BJ (cell line): ENCODE results near the gene GOT1. TPM values are rescaled to one million over a fixed set of nuclear protein-coding genes. Genes with fewer than 3 reads are reported as not detected.
A peak's percentile ranks its signal among the peaks of the same experiment; 100 is the strongest.

Source experiments
- CTCF ChIA-PET: fragments of 350-600 bp; formaldehyde crosslinking; extraction: SDS; loops from one replicate; lab custom pipeline; 2021; ENCODE audit warnings: antibody characterized with exemption, inconsistent platforms; lab: Yijun Ruan, JAX
- POLR2A ChIA-PET: fragments of 300-600 bp; sonication (Branson Sonifier 250); formaldehyde crosslinking; extraction: SDS; loops from one replicate; lab custom pipeline; 2021; ENCODE audit warnings: antibody characterized with exemption; lab: Charles Lee
- DNase-seq: peaks from one replicate; pipeline ENCODE4 v3.0.0-alpha.2; 2011; ENCODE audit warnings: low read depth
- H3K27me3 ChIP-seq: 2 replicates; pipeline ENCODE4 v1.6.0; 2011; ENCODE audit warnings: low read length; ENCODE audit not compliant: control insufficient read depth, insufficient read depth
- H3K36me3 ChIP-seq: 2 replicates; pipeline ENCODE4 v1.5.1; 2011; ENCODE audit warnings: low read length; ENCODE audit not compliant: control insufficient read depth, insufficient read depth
- H3K4me3 ChIP-seq: 2 replicates; pipeline ENCODE4 v1.5.1; 2011; ENCODE audit warnings: low read depth, mild to moderate bottlenecking, control low read depth, low read length
- polyA minus RNA-seq: library from RNA; depleted of rRNA, polyadenylated mRNA; stranded (reverse); fragments of >200 nt; gene quantifications from 2 replicates; pipeline ENCODE4 v1.2.3, GENCODE V29; 2011; rRNA and poly(A)+ RNA removed
- polyA plus RNA-seq: library from polyadenylated mRNA; depleted of rRNA; stranded (reverse); fragments of >200 nt; gene quantifications from 2 replicates; pipeline ENCODE4 v1.2.3, GENCODE V29; 2011; rRNA removed
- TF ChIP-seq, protein P1 (sequence below): IDR thresholded peaks from 2 replicates; pipeline ENCODE4 v1.5.1; 2011; ENCODE audit warnings: low read depth, mild to moderate bottlenecking, control low read depth, inconsistent platforms, low read length, moderate library complexity; ENCODE audit not compliant: insufficient read depth

GOT1 gene
- polyA plus RNA-seq, result 41.4 and 53.3 TPM in 2 replicates
- polyA minus RNA-seq, result 19.0 and 30.5 TPM in 2 replicates

DNA sequence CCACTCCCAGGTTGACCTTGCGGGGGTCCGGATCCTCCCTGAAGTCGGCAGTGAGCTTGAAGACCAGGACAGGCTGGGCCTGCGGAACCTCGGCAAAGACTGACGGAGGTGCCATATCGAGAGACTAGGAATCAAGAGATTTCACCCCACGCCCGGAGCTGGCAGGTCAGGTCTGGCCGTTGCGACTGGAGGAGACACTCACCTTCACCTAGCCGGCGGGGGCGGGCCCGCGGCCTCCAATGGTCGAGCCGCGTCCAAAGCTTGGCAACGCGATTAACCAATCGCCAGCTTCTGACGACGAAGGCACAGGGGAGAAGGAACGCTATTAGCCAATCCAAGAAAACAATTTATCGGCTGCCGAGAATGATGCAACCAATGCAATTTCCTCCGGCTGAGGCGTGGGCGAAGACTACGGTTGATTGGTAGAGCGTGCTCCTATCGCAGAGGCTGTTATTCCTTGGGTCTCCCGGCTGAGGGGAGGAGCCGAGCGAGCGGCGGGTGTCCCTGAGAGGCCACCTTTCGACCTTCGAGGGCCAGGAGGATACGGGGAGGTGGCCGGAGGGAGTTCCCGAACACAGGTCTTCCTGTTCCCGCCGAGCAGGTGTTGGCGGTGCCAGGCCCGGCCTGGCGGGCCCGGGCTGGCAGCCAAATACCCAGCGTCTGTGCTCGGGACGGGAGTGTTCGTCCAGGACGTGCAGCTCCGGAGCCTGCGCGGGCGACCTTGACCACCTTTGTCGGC, at the start of gene GOT1:
TSS of gene GOT1 (minus strand) at position 174 of the 739 bp plus-strand sequence. CDS start at position 115, 59 bp downstream.
- DNase-seq, result peak; percentile 99
- Histone ChIP-seq H3K27me3 (no peaks in the 10 kb centered on the region), H3K4me3 (peak within 1 kb of the TSS; percentile 81), H3K36me3 (0 out of 2 replicates have a peak, but pooled peaks cover 2% of the 10 kb centered on the region)
- TF ChIP-seq, protein P1, sequence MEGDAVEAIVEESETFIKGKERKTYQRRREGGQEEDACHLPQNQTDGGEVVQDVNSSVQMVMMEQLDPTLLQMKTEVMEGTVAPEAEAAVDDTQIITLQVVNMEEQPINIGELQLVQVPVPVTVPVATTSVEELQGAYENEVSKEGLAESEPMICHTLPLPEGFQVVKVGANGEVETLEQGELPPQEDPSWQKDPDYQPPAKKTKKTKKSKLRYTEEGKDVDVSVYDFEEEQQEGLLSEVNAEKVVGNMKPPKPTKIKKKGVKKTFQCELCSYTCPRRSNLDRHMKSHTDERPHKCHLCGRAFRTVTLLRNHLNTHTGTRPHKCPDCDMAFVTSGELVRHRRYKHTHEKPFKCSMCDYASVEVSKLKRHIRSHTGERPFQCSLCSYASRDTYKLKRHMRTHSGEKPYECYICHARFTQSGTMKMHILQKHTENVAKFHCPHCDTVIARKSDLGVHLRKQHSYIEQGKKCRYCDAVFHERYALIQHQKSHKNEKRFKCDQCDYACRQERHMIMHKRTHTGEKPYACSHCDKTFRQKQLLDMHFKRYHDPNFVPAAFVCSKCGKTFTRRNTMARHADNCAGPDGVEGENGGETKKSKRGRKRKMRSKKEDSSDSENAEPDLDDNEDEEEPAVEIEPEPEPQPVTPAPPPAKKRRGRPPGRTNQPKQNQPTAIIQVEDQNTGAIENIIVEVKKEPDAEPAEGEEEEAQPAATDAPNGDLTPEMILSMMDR, result no peak
- ChIA-PET POLR2A (no interaction called here), CTCF (interaction anchor here (0.6 to 2.9 kb wide), 6 partner anchors 19 to 1429 kb away, joined by 3 to 17 read pairs (median 4); no protein-coding TSS in a partner anchor)

DNA sequence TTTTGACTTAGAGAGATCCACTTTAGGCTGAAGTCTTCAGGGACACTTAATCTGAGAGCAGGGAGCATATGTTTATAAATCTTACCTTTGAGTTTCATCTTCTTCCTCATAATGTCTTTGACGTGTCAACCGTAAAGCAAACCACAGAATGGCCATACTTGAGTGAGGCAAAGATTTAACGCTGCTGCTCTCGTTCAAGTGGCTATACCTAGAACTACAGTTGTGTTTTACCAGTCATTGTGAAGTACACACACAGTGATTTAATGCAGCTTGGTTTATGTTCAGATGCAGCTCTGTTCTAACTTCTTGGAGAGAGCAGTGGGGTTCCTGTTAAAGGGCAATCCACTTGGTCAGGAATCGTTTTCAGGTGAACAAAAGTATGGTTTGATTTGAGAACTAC, 39.9 kb upstream of the GOT1 start:
- H3K27me3 ChIP-seq, result peaks cover 2% of the 10 kb centered on the region
- CTCF ChIA-PET, result no interaction called here

DNA sequence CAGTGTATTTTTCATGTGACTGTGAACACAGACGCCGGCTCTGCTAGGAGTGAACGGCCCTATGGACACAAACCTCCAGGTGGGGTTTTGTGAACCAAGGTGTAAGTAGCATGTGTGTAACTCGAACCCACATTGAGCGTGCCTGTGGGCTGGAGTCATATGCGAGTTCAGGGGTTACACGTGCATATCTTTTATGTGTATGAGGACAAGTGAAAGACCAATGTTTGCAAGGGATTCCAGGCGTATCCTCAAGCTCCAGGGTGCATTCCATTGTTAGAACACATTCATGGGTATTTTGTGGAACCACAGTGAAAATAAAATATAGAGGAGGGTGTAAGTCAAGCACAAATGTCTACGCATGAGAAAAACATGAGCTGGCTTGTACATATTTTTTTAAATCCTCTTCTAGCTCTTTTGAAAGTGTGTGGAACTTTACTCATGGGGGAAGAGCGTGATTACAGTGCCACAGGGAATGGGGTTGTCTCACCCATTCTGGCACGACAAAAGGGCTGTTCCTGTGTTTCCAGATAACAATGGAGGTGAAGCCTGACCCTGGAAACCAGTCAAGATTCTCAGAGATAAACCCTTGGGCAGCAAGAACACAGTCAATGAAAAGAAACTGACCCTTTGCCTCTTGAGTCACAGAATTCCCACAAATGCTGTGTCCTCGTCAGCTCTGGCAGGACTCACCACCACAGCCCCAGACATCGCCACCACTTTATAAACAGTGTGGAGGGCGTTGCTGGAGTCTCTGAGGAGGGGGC, 37.0 kb upstream of the GOT1 start:
- H3K4me3 ChIP-seq, result no peak overlapping the region
- POLR2A ChIA-PET, result no interaction called here
- no peaks in the 10 kb centered on the region for H3K36me3 ChIP-seq
- TF ChIP-seq, protein P1, result no peak
- CTCF ChIA-PET, result interaction anchor here (1.8 kb wide), 1 partner anchor 15 kb away, joined by 4 read pairs; no protein-coding TSS in a partner anchor
- peaks cover 2% of the 10 kb centered on the region for H3K27me3 ChIP-seq
- no peak for DNase-seq

More for the DNA sequence above, 39.9 kb upstream of the GOT1 start:
- POLR2A ChIA-PET, result no interaction called here
- TF ChIP-seq, protein P1, result no peak
- Histone ChIP-seq H3K36me3 (no peaks in the 10 kb centered on the region), H3K4me3 (no peak overlapping the region)
- DNase-seq, result no peak

DNA sequence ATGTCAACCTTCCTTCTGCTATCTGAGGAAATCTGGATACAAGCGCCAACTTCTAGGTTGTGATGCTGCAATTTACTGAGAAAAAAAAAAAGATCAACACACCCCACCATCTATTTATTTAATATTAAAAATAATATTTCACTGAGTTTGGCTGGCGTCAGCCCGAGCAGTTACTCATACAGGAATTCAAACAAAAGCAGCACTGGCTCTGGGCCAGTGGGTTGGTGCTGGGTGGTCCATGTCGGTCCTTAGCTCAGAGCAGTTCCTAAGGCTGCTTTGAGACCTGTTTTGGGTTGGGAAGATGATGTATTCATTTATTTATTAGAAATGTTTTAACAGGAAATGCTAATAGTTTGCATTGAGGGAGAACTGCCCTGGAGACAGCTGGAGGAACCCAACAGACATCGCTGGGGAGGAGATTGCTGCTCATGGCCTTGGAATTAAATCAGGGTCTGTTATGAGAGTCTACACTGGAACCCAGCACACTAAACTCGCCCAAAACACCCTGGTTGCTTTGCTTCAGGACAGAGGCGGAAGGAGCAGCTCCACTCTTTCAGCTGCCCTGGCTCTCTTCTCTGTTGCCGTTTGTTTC, 36.3 kb upstream of the GOT1 start:
- no peak for DNase-seq
- Histone ChIP-seq H3K4me3 (no peak overlapping the region), H3K27me3 (peaks cover 2% of the 10 kb centered on the region), H3K36me3 (no peaks in the 10 kb centered on the region)
- CTCF ChIA-PET, result interaction anchor here (1.1 to 1.8 kb wide), 2 partner anchors 12 to 14 kb away, joined by 3 to 4 read pairs; no protein-coding TSS in a partner anchor
- POLR2A ChIA-PET, result no interaction called here
- TF ChIP-seq, protein P1, result no peak
